ENCODE results near the gene LLGL1. TPM values are rescaled to one million over a fixed set of nuclear protein-coding genes. Genes with fewer than 3 reads are reported as not detected.
A peak's percentile ranks its signal among the peaks of the same experiment; 100 is the strongest.

LLGL1 gene
- total and polyA plus RNA-seq, 2 donors (not counting 1 experiment from before 2014, with no cell fraction given) = 14.9 to 15.2 TPM

DNA sequence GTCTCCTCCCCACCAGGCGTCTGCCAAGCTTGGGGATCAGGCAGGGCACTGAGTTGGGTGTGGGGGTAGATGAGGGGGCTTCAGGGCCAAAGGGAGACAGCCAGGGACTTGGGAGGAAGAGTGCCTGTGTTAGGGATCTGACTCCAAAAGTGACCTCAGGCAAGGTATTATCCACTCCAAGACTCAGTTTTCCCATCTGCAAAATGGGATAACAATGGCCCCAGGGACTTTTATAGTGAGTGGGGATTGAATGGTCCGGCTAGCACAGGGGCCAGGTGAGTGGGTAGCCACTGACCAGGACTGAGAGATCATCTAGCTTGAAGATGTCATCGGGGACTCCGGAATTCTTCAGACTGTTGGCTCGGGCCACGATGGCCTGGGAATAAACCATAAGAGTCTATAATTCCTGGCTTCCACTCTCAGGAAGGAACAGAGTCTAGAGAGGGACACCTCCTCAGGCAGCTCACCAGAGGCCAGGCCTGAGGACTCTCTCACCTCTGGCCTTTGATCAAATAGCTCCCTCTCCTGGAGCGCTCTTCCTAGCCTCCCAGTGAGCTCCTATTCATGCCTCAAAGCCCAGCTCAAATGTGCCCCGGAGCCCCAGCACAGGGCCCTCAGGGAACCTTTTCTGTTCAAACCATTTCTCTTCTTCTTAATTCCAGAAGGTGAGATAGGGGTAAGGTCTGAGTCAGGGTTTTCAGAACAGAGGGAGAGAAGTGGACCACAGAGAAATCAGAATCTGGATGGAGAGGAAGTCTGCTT, 29.6 kb downstream of the LLGL1 start:
- H3K4me1 Mint-ChIP-seq = peaks cover 24% of the 10 kb centered on the region
- peaks cover 44% of the 10 kb centered on the region for H3K79me2 ChIP-seq (ENCODE audit: control insufficient read depth, insufficient read depth, low read length)
- WGBS (ENCODE audit: insufficient coverage) = 97% methylated on average over 6 of the region's 8 CpGs
- H3K9me3 Mint-ChIP-seq (ENCODE audit: insufficient read depth) = no peaks in the 10 kb centered on the region
- DNase-seq = no peak
- H4K20me1 ChIP-seq (ENCODE audit: control insufficient read depth, insufficient read depth, low read length, poor library complexity, severe bottlenecking) = peaks cover 45% of the 10 kb centered on the region
- H3K27me3 ChIP-seq (replicated peaks in 1 of 4; ENCODE audit: control extremely low read depth in 1 of 4, control insufficient read depth in 3 of 4, insufficient read depth in 4 of 4, low read length in 3 of 4) = no peaks in the 10 kb centered on the region
- H3K9ac ChIP-seq (ENCODE audit: low read length) = no peak overlapping the region
- H3K36me3 ChIP-seq (replicated peaks in 1 of 2; ENCODE audit: control extremely low read depth in 1 of 2, control insufficient read depth in 1 of 2, extremely low read depth in 1 of 2, insufficient read depth in 2 of 2, low read length in 1 of 2) = peaks cover 0 to 61% of the 10 kb centered on the region in 2 experiments
- H3K27me3 Mint-ChIP-seq = no peaks in the 10 kb centered on the region
- no peak overlapping the region for H3K27ac ChIP-seq (ENCODE audit: low read length in 2 of 2)
- intact Hi-C loops (cut with micrococcal nuclease) = loop anchor here (5.0 kb wide), 1 partner anchor 973 kb away; the partner anchor contains the start of gene COPS3
- ATAC-seq (ENCODE audit: low read depth) = no peak
- H2AFZ ChIP-seq (ENCODE audit: insufficient read depth, low read depth, low read length, poor library complexity, severe bottlenecking) = no peak overlapping the region
- no peaks in the 10 kb centered on the region for H3K9me3 ChIP-seq (ENCODE audit: control extremely low read depth in 1 of 3, control insufficient read depth in 2 of 3, insufficient read depth in 1 of 3, low read length in 2 of 3)
- ChIA-PET POLR2A (no interaction called here), CTCF (no interaction called here)
- H3K4me1 ChIP-seq (ENCODE audit: control insufficient read depth in 2 of 2, insufficient read depth in 2 of 2, low read length in 2 of 2) = peaks cover 20 to 27% of the 10 kb centered on the region in 2 donors
- H3K4me3 Mint-ChIP-seq = no peak overlapping the region
- no peak overlapping the region for H3K4me2 ChIP-seq (replicated peaks; ENCODE audit: low read depth, low read length, poor library complexity, severe bottlenecking)
- no peak overlapping the region for H3K27ac Mint-ChIP-seq
- no peak overlapping the region for H3K4me3 ChIP-seq (ENCODE audit: control extremely low read depth in 1 of 5, extremely low read depth in 1 of 5, insufficient read depth in 1 of 5, low read depth in 2 of 5, low read length in 4 of 5)
- TF ChIP-seq, protein P1, sequence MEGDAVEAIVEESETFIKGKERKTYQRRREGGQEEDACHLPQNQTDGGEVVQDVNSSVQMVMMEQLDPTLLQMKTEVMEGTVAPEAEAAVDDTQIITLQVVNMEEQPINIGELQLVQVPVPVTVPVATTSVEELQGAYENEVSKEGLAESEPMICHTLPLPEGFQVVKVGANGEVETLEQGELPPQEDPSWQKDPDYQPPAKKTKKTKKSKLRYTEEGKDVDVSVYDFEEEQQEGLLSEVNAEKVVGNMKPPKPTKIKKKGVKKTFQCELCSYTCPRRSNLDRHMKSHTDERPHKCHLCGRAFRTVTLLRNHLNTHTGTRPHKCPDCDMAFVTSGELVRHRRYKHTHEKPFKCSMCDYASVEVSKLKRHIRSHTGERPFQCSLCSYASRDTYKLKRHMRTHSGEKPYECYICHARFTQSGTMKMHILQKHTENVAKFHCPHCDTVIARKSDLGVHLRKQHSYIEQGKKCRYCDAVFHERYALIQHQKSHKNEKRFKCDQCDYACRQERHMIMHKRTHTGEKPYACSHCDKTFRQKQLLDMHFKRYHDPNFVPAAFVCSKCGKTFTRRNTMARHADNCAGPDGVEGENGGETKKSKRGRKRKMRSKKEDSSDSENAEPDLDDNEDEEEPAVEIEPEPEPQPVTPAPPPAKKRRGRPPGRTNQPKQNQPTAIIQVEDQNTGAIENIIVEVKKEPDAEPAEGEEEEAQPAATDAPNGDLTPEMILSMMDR (IDR thresholded peaks at IDR 0.05) = no peak
- no peak for TF ChIP-seq EZH2 (IDR thresholded peaks at IDR 0.05; ENCODE audit: borderline replicate concordance, insufficient read depth, low read depth, low read length, poor library complexity, severe bottlenecking)

DNA sequence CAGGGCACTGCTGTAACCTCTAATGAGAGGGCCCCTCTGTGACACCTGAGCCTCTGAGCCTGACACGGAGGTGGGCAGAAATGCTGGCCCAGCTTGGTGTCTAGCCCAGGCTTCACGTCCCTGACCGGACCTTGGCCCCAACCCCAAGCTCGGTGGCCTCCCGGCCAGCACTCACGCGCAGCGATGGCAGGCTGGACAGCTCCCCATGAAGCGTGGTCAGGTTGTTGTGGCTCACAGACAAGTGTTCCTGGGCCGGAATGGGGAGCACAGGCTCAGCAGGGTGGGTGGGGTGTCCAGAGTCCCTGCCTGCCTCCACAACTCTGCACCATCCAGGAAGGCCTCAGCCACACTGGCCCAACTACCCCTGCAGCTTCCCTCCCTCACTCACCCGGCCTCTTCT, 30.9 kb downstream of the LLGL1 start:
- Histone ChIP-seq H3K36me3 (replicated peaks in 1 of 2; ENCODE audit: control extremely low read depth in 1 of 2, control insufficient read depth in 1 of 2, extremely low read depth in 1 of 2, insufficient read depth in 2 of 2, low read length in 1 of 2) (peaks cover 0 to 49% of the 10 kb centered on the region in 2 experiments), H3K27ac (ENCODE audit: low read length in 2 of 2) (no peak overlapping the region), H3K4me3 (ENCODE audit: control extremely low read depth in 1 of 5, extremely low read depth in 1 of 5, insufficient read depth in 1 of 5, low read depth in 2 of 5, low read length in 4 of 5) (no peak overlapping the region), H2AFZ (ENCODE audit: insufficient read depth, low read depth, low read length, poor library complexity, severe bottlenecking) (no peak overlapping the region), H3K79me2 (ENCODE audit: control insufficient read depth, insufficient read depth, low read length) (peaks cover 45% of the 10 kb centered on the region), H4K20me1 (ENCODE audit: control insufficient read depth, insufficient read depth, low read length, poor library complexity, severe bottlenecking) (peaks cover 45% of the 10 kb centered on the region), H3K9me3 (ENCODE audit: control extremely low read depth in 1 of 3, control insufficient read depth in 2 of 3, insufficient read depth in 1 of 3, low read length in 2 of 3) (no peaks in the 10 kb centered on the region), H3K4me2 (replicated peaks; ENCODE audit: low read depth, low read length, poor library complexity, severe bottlenecking) (peak overlapping the region; percentile 92), H3K9ac (ENCODE audit: low read length) (no peak overlapping the region), H3K4me1 (ENCODE audit: control insufficient read depth in 2 of 2, insufficient read depth in 2 of 2, low read length in 2 of 2) (peaks cover 24 to 36% of the 10 kb centered on the region in 2 donors), H3K27me3 (replicated peaks in 1 of 4; ENCODE audit: control extremely low read depth in 1 of 4, control insufficient read depth in 3 of 4, insufficient read depth in 4 of 4, low read length in 3 of 4) (no peaks in the 10 kb centered on the region)
- peak overlapping the region; percentile 56 for H3K4me3 Mint-ChIP-seq
- TF ChIP-seq EZH2 (IDR thresholded peaks at IDR 0.05; ENCODE audit: borderline replicate concordance, insufficient read depth, low read depth, low read length, poor library complexity, severe bottlenecking) = no peak
- TF ChIP-seq, protein P1 (IDR thresholded peaks at IDR 0.05) = no peak
- no peak overlapping the region for H3K27ac Mint-ChIP-seq
- no peaks in the 10 kb centered on the region for H3K9me3 Mint-ChIP-seq (ENCODE audit: insufficient read depth)
- peaks cover 27% of the 10 kb centered on the region for H3K4me1 Mint-ChIP-seq
- H3K27me3 Mint-ChIP-seq = no peaks in the 10 kb centered on the region
- POLR2A ChIA-PET = no interaction called here
- DNase-seq = no peak
- intact Hi-C loops (cut with micrococcal nuclease) = loop anchor here (5.0 kb wide), 1 partner anchor 974 kb away; the partner anchor contains the start of gene COPS3
- ATAC-seq (ENCODE audit: low read depth) = no peak
- CTCF ChIA-PET = no interaction called here
- WGBS (ENCODE audit: insufficient coverage) = 92% methylated on average over 9 of the region's 11 CpGs

Data from B cell (primary cell).